ENCODE data around the gene RALB.
"Not testable (repeated sequence)": the region's sequence is repeated elsewhere in the genome, so short reads cannot be mapped to it uniquely, and the experiment has no call there.

RALB gene

DNA sequence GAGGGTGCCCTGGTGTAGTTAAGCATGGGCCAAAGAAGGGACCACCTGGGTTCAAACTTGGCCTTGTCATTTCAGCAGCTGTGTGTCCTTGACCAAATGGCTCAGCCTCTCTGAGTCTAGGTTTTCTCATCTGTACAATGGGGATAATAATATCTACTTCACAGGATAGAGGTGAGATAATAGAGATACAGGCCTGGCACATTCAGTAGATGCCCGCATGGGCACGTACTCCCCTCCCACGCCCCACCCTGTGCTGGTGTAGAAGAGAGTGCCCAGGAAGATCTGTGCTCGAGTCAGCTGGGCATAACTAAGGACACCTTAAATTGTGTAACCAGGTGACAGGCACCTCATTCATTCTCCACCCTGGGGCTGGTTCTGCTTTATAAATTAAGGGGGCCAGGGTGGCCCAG, 21.1 kb upstream of the RALB start:
- DNase-seq (ENCODE audit: low read depth): no peak
- TF ChIP-seq, protein P1, sequence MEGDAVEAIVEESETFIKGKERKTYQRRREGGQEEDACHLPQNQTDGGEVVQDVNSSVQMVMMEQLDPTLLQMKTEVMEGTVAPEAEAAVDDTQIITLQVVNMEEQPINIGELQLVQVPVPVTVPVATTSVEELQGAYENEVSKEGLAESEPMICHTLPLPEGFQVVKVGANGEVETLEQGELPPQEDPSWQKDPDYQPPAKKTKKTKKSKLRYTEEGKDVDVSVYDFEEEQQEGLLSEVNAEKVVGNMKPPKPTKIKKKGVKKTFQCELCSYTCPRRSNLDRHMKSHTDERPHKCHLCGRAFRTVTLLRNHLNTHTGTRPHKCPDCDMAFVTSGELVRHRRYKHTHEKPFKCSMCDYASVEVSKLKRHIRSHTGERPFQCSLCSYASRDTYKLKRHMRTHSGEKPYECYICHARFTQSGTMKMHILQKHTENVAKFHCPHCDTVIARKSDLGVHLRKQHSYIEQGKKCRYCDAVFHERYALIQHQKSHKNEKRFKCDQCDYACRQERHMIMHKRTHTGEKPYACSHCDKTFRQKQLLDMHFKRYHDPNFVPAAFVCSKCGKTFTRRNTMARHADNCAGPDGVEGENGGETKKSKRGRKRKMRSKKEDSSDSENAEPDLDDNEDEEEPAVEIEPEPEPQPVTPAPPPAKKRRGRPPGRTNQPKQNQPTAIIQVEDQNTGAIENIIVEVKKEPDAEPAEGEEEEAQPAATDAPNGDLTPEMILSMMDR (IDR thresholded peaks at IDR 0.05; ENCODE audit: insufficient read depth, low read depth, low read length, missing control alignments): no peak
- H3K4me3 ChIP-seq (ENCODE audit: low read length): no peak overlapping the region

DNA sequence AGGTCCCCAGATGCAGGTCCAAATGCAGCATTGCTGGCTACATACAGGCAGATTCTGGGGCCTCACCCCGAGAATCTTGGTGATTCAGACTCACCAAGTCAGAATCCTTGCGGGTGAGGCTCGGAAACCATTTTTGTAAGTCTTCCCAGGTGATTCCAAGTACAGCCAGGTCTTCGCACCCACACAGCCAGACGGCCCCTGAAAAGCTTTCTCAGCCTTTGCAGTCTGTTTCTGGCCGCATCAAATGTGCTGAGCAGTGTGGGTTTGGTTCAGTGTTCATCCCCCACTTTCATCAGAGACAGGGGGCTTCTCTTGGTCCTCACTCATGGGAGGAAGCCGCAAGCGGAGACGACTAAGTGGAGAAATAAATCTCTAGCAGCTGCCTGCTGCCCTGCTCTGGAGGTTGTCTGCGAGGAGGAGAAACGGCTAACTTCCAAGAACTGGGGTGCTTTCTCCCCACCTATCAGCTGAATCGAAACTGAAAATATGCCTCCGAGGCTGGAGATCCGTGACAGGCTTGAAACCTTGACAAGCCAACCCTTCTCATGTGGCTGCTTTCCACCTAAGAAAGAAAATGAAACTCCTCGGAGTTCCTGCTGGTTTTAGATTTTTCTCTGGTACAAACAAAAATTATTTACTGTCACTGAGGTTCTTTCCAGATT, 20.5 kb upstream of the RALB start:
- TF ChIP-seq, protein P1 (IDR thresholded peaks at IDR 0.05; ENCODE audit: insufficient read depth, low read depth, low read length, missing control alignments): no peak
- DNase-seq (ENCODE audit: low read depth): peak; percentile 45
- H3K4me3 ChIP-seq (ENCODE audit: low read length): peak overlapping the region; percentile 14

DNA sequence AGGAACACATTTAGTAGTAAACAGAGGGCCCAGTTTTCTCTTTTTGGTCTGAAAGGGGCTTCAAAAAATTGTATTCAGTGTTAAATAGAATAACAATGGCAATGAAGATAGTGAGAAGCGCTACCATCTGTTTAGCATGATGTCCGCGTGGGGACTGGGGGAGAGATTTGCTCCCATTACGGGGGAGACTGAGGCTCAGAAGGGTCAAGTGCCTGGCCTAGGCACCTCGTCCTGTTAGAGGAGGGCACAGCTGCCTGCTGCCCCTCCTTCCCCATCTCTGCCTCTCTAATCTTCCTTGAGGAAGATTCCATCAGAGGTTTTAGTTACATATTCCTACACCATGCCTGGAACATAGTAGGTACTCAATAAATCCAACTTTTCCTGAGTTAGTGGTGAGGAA, 19.4 kb upstream of the RALB start:
- H3K4me3 ChIP-seq (ENCODE audit: low read length): no peak overlapping the region
- TF ChIP-seq, protein P1 (IDR thresholded peaks at IDR 0.05; ENCODE audit: insufficient read depth, low read depth, low read length, missing control alignments): no peak
- no peak for DNase-seq (ENCODE audit: low read depth)

DNA sequence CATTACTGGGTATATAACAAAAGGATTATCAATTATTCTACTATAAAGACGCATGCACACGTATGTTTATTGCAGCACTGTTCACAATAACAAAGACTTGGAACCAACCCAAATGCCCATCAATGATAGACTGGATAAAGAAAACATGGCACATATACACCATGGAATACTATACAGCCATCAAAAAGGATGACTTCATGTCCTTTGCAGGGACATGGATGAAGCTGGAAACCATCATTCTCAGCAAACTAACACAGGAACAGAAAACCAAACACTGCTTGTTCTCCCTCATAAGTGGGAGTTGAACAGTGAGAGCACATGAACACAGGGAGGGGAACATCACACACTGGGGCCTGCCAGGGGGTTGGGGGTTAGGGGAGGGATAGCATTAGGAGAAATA, 17.5 kb upstream of the RALB start:
- not testable (repeated sequence) for DNase-seq (ENCODE audit: low read depth); H3K4me3 ChIP-seq (ENCODE audit: low read length)

DNA sequence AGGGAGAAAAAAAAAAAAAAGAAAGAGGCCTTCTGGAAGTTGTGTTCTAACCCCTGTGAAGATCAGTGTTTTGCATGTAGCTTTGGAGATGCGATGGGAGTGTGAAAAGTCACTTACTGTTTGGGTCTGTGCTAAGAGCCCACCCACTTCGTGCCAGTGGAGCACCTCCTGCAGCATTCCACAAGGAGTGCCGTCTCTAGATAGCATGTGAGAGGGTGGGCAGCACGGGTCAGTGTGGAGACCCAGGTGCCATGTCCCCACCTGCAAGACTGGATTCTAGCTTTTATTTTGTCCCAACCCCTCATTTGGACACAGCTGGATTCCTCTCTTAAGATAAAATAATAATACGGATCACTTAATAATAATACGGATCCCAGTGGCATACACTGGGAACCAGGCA, 17.0 kb upstream of the RALB start:
- no peak for DNase-seq (ENCODE audit: low read depth)
- TF ChIP-seq, protein P1 (IDR thresholded peaks at IDR 0.05; ENCODE audit: insufficient read depth, low read depth, low read length, missing control alignments): no peak
- H3K4me3 ChIP-seq (ENCODE audit: low read length): no peak overlapping the region

DNA sequence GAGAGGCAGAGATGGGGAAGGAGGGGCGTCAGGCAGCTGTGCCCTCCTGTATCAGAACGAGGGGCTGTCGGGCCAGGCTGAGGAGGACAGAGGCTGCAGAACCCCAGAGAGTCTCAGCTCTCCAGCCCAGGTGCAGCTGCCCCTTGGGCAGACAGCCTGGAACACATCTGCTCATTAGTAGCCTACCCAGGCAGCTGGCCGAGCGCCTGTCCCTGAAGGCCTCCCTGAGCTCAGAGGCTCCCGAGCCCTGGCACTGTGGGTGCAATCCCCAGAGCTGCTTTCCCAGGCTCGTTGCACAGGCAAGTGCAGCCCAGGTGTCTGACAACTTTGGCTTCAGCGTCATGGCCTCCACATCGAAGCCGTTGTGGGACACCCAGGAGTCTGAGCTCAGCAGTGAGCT, 16.3 kb upstream of the RALB start:
- DNase-seq (ENCODE audit: low read depth): no peak
- H3K4me3 ChIP-seq (ENCODE audit: low read length): no peak overlapping the region
- TF ChIP-seq, protein P1 (IDR thresholded peaks at IDR 0.05; ENCODE audit: insufficient read depth, low read depth, low read length, missing control alignments): no peak

DNA sequence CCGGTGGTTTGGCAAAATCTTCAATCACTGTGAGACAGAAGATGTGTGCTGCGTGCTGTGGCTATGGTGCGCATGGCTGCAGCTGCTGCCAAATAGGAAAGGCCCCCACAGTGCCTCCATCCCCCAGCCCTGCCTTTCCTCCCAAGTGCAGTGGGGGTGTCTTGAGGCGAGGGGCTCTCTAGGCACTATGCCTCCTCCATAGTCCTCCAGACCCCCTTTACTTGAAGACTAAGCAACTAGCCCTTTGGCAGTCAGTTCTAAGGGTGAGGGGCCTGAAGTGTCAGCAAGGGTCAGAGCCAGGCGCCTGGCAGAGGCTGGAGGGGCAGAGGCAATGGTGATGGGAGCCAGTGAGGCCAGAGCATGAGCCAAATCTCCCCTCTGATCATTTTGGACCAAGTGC, 15.9 kb upstream of the RALB start:
- TF ChIP-seq, protein P1 (IDR thresholded peaks at IDR 0.05; ENCODE audit: insufficient read depth, low read depth, low read length, missing control alignments): no peak
- DNase-seq (ENCODE audit: low read depth): no peak
- no peak overlapping the region for H3K4me3 ChIP-seq (ENCODE audit: low read length)

Measured in epithelial cell of esophagus (primary cell).